Measurements from ENCODE around the gene NWD2.
"Not testable (repeated sequence)": the region's sequence is repeated elsewhere in the genome, so short reads cannot be mapped to it uniquely, and the experiment has no call there.

The NWD2 gene

GRCh38 chr4:37482236-37482913, 237.8 kb downstream of the NWD2 start:
- no peak for DNase-seq (ENCODE audit: low read depth)
- no peak overlapping the region for H3K4me3 ChIP-seq (ENCODE audit: low read depth, low read length)
- TF ChIP-seq CTCF (IDR thresholded peaks at IDR 0.05; ENCODE audit: control insufficient read depth, extremely low read depth, insufficient read depth) = no peak

DNA sequence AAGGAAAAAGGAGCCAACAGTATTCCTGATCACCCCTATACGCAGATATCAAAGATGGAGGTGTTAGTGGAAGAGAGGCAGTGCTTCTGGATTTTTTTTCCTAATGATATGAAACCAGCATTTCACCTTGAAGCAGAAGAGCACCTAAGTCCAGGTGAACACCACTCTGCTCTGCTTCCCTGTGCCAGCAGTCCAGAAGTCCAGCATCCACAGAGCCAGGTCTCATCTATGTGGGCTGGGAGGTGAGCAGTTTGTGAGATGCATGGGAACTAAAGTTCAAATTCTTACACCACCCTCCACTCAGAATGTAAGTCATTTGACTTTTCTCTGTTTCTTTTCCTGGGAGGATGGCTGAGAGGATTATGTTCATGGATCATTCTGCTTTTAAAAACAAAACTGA, 239.1 kb downstream of the NWD2 start:
- no peak overlapping the region for H3K4me3 ChIP-seq (ENCODE audit: low read depth, low read length)
- no peak for TF ChIP-seq CTCF (IDR thresholded peaks at IDR 0.05; ENCODE audit: control insufficient read depth, extremely low read depth, insufficient read depth)
- no peak for DNase-seq (ENCODE audit: low read depth)

DNA sequence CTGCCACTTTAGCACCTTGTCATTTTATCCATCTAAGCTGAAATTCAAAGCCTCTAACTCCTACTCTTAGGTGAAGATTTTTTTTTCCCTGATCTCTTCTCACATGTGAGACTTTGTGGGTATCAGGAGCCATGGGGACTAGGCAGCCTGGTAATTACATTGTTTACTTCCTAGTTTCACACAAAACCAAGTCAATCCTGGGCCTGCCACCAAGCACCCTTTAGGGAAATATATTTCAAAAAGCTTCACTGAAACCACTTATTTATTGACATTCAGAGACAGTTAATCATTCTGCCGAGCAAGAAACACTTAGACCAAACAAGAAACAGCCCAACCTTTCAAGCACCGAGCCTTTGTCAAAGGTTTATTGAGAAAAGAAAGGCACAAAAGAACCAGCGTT, 241.6 kb downstream of the NWD2 start:
- DNase-seq (ENCODE audit: low read depth) = no peak
- no peak for TF ChIP-seq CTCF (IDR thresholded peaks at IDR 0.05; ENCODE audit: control insufficient read depth, extremely low read depth, insufficient read depth)
- no peak overlapping the region for H3K4me3 ChIP-seq (ENCODE audit: low read depth, low read length)

DNA sequence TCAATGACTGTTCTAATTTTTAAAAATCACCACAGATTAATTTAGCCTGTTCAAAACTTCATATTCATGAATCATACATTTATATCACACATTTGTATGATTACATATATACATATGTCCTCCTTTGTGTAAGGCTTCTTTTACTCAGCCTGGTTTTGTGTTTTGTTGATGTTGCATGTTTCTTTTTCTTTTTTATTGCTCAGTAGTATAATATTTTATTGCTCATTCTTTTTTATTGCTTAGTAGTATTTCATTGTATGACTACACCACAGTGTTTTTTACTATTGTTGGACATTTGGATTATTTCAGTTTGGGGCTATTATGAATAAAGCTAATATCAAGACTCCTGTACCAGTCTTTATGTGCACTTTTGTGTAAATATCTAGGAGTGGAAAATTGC, 243.1 kb downstream of the NWD2 start:
- DNase-seq (ENCODE audit: low read depth) = no peak
- no peak for TF ChIP-seq CTCF (IDR thresholded peaks at IDR 0.05; ENCODE audit: control insufficient read depth, extremely low read depth, insufficient read depth)
- H3K4me3 ChIP-seq (ENCODE audit: low read depth, low read length) = no peak overlapping the region

GRCh38 chr4:37489697-37490096, 245.2 kb downstream of the NWD2 start:
- no peak for TF ChIP-seq CTCF (IDR thresholded peaks at IDR 0.05; ENCODE audit: control insufficient read depth, extremely low read depth, insufficient read depth)
- no peak overlapping the region for H3K4me3 ChIP-seq (ENCODE audit: low read depth, low read length)

GRCh38 chr4:37490391-37491347, 246.1 kb downstream of the NWD2 start:
- H3K4me3 ChIP-seq (ENCODE audit: low read depth, low read length) = no peak overlapping the region
- TF ChIP-seq CTCF (IDR thresholded peaks at IDR 0.05; ENCODE audit: control insufficient read depth, extremely low read depth, insufficient read depth) = no peak
- no peak for DNase-seq (ENCODE audit: low read depth)

More at GRCh38 chr4:37489697-37490096, 245.2 kb downstream of the NWD2 start:
- no peak for DNase-seq (ENCODE audit: low read depth)

DNA sequence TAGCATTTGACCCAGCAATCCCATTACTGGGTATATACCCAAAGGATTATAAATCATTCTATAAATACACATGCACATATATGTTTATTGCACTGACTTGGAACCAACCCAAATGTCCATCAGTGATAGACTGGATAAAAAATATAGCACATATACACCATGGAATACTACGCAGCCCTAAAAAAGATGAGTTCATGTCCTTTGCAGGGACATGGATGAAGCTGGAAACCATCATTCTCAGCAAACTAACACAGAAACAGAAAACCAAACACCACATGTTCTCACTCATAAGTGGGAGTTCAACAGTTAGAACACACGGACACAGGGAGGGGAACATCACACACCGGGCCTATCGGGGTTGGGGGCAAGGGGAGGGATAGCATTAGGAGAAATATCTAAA, 250.8 kb downstream of the NWD2 start:
- not testable (repeated sequence) for H3K4me3 ChIP-seq (ENCODE audit: low read depth, low read length); DNase-seq (ENCODE audit: low read depth)
